Neural cell (in vitro differentiated cells): ENCODE data around the gene NECTIN2. TPM values are rescaled to one million over a fixed set of nuclear protein-coding genes. Genes with fewer than 3 reads are reported as not detected.
A peak's percentile ranks its signal among the peaks of the same experiment; 100 is the strongest.

Source experiments
- H2AFZ ChIP-seq: fragments of 200-600, 300-800 bp; sonication (generic), shearing (Covaris generic); 2 replicates; pipeline ENCODE4 v1.6.0; 2014; ENCODE audit warnings: low read depth, mild to moderate bottlenecking, antibody characterized with exemption, low read length, moderate library complexity
- H3F3A ChIP-seq: fragments of 200-600 bp; shearing (Covaris generic); 2 replicates; pipeline ENCODE4 v1.6.1; 2016; ENCODE audit warnings: mild to moderate bottlenecking, moderate library complexity, mixed read lengths, antibody characterized with exemption, low read length; ENCODE audit not compliant: insufficient read depth, poor library complexity, severe bottlenecking
- H3K27ac ChIP-seq: fragments of 200-600, 300-800 bp; sonication (generic), shearing (Covaris generic); 2 replicates; pipeline ENCODE4 v1.5.1; 2014; ENCODE audit warnings: mild to moderate bottlenecking, low read length, moderate library complexity
- H3K27me3 ChIP-seq: fragments of 300-800, 200-600 bp; sonication (generic), shearing (Covaris generic); 2 replicates; pipeline ENCODE4 v1.6.0; 2014; ENCODE audit warnings: mild to moderate bottlenecking, low read depth, low read length, moderate library complexity; ENCODE audit not compliant: insufficient read depth
- H3K36me3 ChIP-seq: fragments of 300-800, 200-600 bp; sonication (generic), shearing (Covaris generic); 2 replicates; pipeline ENCODE4 v1.5.1; 2014; ENCODE audit warnings: mild to moderate bottlenecking, antibody characterized with exemption, low read length, moderate library complexity; ENCODE audit not compliant: insufficient read depth
- H3K4me2 ChIP-seq: fragments of 300-800, 200-600 bp; sonication (generic), shearing (Covaris generic); 2 replicates; pipeline ENCODE4 v1.6.0; 2014; ENCODE audit warnings: mild to moderate bottlenecking, low read length
- H3K4me3 ChIP-seq: fragments of 300-800, 200-600 bp; sonication (generic), shearing (Covaris generic); 2 replicates; pipeline ENCODE4 v1.5.1; 2014; ENCODE audit warnings: mild to moderate bottlenecking, low read length, moderate library complexity
- H3K79me2 ChIP-seq: fragments of 200-600 bp; shearing (Covaris generic); replicated peaks from 2 replicates; pipeline ENCODE4 v1.6.0; 2014; ENCODE audit warnings: mild to moderate bottlenecking, low read length, moderate library complexity; ENCODE audit not compliant: insufficient read depth
- H3K9ac ChIP-seq: fragments of 300-800, 200-600 bp; sonication (generic), shearing (Covaris generic); 2 replicates; pipeline ENCODE4 v1.6.1; 2016; ENCODE audit warnings: mild to moderate bottlenecking, low read length, mixed read lengths
- H3K9me2 ChIP-seq: fragments of 200-600 bp; shearing (Covaris generic); 2 replicates; pipeline ENCODE4 v1.6.1; 2016; ENCODE audit warnings: mild to moderate bottlenecking, low read length, mixed read lengths; ENCODE audit not compliant: insufficient read depth
- H3K9me3 ChIP-seq: fragments of 200-600, 300-800 bp; sonication (generic), shearing (Covaris generic); 2 replicates; pipeline ENCODE4 v1.6.1; 2016; ENCODE audit warnings: mild to moderate bottlenecking, mixed run types, low read length, moderate library complexity, mixed read lengths
- H4K20me1 ChIP-seq: fragments of 200-600 bp; shearing (Covaris generic); 2 replicates; pipeline ENCODE4 v1.6.1; 2016; ENCODE audit warnings: mild to moderate bottlenecking, mixed run types; ENCODE audit not compliant: insufficient read depth
- EP300 ChIP-seq: fragments of 450-650 bp; conservative IDR thresholded peaks from 2 replicates; pipeline ENCODE4 v1.6.1; 2014; ENCODE audit warnings: antibody characterized with exemption, mild to moderate bottlenecking, moderate library complexity; ENCODE audit not compliant: poor library complexity, severe bottlenecking
- EZH2 ChIP-seq: fragments of 200-600, 300-800 bp; shearing (Covaris generic), sonication (generic); IDR thresholded peaks from 2 replicates; pipeline ENCODE4 v1.6.1; 2014; ENCODE audit warnings: antibody characterized with exemption, low read length, borderline replicate concordance, mild to moderate bottlenecking; ENCODE audit not compliant: insufficient read depth, poor library complexity, severe bottlenecking
- MXI1 ChIP-seq: fragments of 450-650 bp; conservative IDR thresholded peaks from 2 replicates; pipeline ENCODE4 v1.6.1; 2014; ENCODE audit warnings: antibody characterized with exemption, mild to moderate bottlenecking; ENCODE audit not compliant: poor library complexity, severe bottlenecking
- POLR2AphosphoS5 ChIP-seq: IDR thresholded peaks from 2 replicates; pipeline ENCODE4 v1.6.1; 2012
- RAD21 ChIP-seq: fragments of 450-650 bp; conservative IDR thresholded peaks from 2 replicates; pipeline ENCODE4 v1.6.1; 2014; ENCODE audit warnings: antibody characterized with exemption, mild to moderate bottlenecking, moderate library complexity
- REST ChIP-seq: IDR thresholded peaks from 2 replicates; pipeline ENCODE4 v1.6.1; 2012; ENCODE audit warnings: borderline replicate concordance
- SMC3 ChIP-seq: fragments of 450-650 bp; conservative IDR thresholded peaks from 2 replicates; pipeline ENCODE4 v1.6.1; 2014; ENCODE audit warnings: antibody characterized with exemption, mild to moderate bottlenecking, moderate library complexity; ENCODE audit not compliant: poor library complexity
- TAF1 ChIP-seq: IDR thresholded peaks from 2 replicates; pipeline ENCODE4 v1.6.1; 2012; ENCODE audit warnings: low read depth
- polyA plus RNA-seq: library from polyadenylated mRNA; depleted of rRNA; stranded (reverse); fragments of >200 nt; gene quantifications from 2 replicates; pipeline ENCODE4 v1.2.3, GENCODE V29; 2014
- TF ChIP-seq, protein P1 (sequence below): fragments of 450-650 bp; IDR thresholded peaks from 2 replicates; pipeline ENCODE4 v1.5.1; 2014; ENCODE audit warnings: antibody characterized with exemption, mild to moderate bottlenecking, moderate library complexity; ENCODE audit not compliant: poor library complexity, severe bottlenecking

NECTIN2 gene
- polyA plus RNA-seq, 1 donor from 2014 or later: 33.2 TPM

DNA sequence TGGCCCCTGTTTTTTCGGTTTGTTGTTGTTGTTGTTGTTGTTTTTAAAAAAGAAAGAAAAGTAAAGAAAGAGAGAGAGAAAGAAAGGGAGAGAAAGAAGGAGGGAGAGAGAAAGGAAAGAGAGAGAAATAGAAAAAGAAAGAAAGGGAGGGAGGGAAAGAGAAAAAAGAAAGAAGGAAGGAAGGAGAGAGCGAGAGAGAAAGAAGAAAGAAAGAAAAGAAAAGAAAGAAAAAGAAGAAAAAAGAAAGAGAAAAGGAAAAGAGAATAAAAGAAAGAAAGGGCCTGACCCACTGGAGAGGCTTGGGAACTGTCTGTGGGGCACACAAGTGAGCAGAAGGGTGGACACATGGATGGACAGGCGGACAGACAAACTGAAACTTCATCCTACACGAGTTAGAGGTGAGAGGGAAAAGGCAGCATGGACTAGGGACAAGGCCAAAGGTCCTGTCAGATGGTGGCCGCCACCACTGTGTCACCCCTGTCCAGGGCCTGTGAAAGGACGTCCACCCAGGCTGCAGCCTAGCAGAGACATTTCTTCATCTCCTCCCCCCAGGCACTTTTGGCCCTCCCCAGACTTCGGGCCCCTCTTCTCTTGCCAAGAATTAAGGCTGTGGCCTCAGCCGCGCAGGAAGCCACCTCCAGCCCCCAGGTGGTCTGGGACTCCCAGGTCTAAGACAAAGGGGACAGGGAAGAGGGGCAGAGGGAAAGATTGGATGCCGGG is 46.3 kb upstream of the NECTIN2 start:
- Histone ChIP-seq H3K27ac (no peak overlapping the region), H3K27me3 (no peaks in the 10 kb centered on the region), H3K4me3 (no peak overlapping the region), H2AFZ (no peak overlapping the region), H3K79me2 (no peaks in the 10 kb centered on the region), H3F3A (no peaks in the 10 kb centered on the region), H3K9me2 (no peaks in the 10 kb centered on the region), H4K20me1 (no peaks in the 10 kb centered on the region), H3K9ac (no peak overlapping the region), H3K9me3 (no peaks in the 10 kb centered on the region), H3K36me3 (no peaks in the 10 kb centered on the region), H3K4me2 (no peak overlapping the region)
- TF ChIP-seq, protein P1, sequence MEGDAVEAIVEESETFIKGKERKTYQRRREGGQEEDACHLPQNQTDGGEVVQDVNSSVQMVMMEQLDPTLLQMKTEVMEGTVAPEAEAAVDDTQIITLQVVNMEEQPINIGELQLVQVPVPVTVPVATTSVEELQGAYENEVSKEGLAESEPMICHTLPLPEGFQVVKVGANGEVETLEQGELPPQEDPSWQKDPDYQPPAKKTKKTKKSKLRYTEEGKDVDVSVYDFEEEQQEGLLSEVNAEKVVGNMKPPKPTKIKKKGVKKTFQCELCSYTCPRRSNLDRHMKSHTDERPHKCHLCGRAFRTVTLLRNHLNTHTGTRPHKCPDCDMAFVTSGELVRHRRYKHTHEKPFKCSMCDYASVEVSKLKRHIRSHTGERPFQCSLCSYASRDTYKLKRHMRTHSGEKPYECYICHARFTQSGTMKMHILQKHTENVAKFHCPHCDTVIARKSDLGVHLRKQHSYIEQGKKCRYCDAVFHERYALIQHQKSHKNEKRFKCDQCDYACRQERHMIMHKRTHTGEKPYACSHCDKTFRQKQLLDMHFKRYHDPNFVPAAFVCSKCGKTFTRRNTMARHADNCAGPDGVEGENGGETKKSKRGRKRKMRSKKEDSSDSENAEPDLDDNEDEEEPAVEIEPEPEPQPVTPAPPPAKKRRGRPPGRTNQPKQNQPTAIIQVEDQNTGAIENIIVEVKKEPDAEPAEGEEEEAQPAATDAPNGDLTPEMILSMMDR: no peak
- TF ChIP-seq TAF1 (no peak), SMC3 (no peak), RAD21 (no peak), MXI1 (no peak), EP300 (no peak), REST (no peak), POLR2AphosphoS5 (no peak)

GRCh38 chr19:44800461-44800860 is 45.6 kb upstream of the NECTIN2 start:
- no peaks in the 10 kb centered on the region for H3K36me3 ChIP-seq
- H3K9ac ChIP-seq: no peak overlapping the region
- H3K27me3 ChIP-seq: no peaks in the 10 kb centered on the region
- no peak overlapping the region for H2AFZ ChIP-seq
- no peaks in the 10 kb centered on the region for H3K9me2 ChIP-seq
- H3F3A ChIP-seq: no peaks in the 10 kb centered on the region
- TF ChIP-seq MXI1 (no peak), EP300 (no peak), EZH2 (no peak), TAF1 (no peak), POLR2AphosphoS5 (no peak), RAD21 (peak; percentile 61), REST (no peak), SMC3 (peak; percentile 72)
- TF ChIP-seq, protein P1: peak; percentile 76
- H3K4me2 ChIP-seq: no peak overlapping the region
- H3K79me2 ChIP-seq: no peaks in the 10 kb centered on the region
- H3K9me3 ChIP-seq: no peaks in the 10 kb centered on the region
- H3K27ac ChIP-seq: no peak overlapping the region
- H3K4me3 ChIP-seq: no peak overlapping the region
- no peaks in the 10 kb centered on the region for H4K20me1 ChIP-seq
